ENCODE data around the gene SMURF1. TPM values are rescaled to one million over a fixed set of nuclear protein-coding genes. Genes with fewer than 3 reads are reported as not detected.

Gene SMURF1
- total RNA-seq (2014; rRNA removed; shearing (Covaris generic)), result 27.5 and 33.5 TPM in 2 replicates

DNA sequence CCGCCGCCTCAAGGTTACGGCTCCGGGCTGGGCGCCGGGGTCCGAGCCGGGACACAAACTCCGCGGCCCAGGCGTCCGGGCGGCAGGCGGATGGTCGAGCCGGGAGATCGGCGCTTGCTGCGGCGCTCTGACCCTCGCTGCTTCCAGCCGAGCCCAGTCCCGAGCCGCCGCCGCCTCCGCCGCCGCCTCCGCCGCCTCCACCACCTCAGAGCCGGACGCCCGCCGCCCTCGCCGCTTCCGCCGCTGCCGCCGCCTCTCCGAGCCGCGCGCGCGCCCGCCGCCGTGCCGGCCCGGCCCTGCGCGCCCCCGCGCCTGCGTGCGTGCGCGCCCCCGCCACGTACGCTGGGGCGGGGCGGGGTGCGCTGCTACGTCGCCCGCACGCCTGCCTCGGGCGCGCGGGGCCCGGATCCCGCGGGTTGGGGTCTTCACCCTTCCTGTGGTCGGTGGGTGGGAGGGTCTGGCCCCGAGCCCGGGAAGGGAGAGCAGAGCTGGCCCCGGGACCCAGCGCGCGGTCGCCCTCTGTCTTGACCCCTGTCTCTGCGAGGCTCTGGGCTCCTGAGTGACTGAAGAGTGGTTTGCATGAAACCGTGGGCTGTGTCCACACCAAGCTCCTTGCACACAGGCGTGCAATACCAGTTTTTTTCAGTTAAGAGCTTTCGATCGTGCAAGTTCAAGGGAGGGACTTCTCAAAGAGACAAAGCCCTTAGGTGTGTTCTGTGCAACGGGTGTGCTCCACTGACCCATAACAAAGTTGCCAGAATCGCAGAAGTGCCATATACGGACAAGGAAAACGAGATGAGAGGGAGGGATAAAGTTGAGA is at the start of gene SMURF1:
TSS of gene SMURF1 (minus strand) at position 256 of the 820 bp plus-strand sequence. CDS start 328 bp downstream, outside the sequence.
- peak; percentile 64 for DNase-seq (ENCODE audit: low spot score)

DNA sequence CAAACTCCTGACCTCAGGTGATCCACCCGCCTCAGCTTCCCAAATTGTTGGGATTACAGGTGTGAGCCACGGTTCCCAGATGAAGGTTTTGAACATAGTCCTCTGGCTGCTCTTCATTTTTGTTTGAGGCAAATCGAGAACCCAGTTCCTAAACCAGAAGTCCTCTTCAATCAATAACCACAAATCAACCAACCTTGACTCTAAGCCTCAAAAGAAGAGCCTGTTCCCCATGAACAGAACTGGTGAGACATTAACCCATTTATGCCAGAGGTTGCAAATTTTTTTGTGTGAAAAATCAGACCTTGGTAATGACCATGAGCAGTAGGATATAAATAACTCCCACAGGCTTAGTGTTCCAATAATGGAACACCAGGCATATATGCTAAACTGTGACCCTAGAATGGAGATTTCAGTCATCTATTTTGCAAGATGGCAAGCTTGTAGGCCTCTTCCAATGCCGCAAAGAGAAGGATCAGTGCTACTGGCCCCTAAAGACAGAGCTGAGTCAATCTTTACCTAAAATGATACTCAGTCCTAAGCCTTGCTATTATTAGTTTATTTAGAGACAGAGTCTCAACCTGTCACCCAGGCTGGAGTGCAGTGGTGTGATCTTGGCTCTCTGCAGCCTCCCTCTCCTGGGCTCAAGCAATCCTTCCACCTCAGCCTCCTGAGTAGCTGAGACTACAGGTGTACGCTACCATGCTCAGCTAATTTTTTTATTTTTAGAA is 48.1 kb upstream of the SMURF1 start:
- no peak for DNase-seq (ENCODE audit: low spot score)

DNA sequence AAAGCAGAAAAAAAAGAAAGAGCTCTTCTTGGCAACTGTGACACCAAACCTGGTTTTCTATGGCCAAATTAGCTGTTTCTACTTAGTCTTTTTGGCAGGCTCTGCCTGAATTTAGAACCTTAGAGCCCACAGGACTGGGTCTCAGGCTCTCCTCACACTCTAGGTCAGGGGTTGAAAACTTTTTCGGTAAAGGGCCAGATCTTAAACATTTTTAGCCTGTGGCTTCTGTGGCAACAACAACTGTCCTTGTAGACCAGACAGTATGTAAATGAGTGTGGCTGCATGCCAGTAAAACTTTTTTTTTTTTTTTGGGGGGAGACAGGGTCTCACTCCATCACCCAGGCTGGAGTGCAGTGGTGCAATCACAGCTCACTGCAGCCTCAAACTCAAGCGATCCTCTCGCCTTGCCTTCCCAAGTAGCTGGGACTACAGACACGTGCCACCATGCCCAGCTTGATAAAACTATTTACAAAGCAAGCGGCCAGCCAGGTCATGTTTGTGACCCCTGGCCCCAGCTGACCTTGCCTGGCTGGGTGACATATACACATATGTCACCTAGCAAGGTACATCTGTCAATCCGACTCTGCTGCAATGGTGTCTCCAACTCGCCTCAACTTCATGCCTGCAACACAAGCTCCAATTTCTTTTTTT is 46.6 kb upstream of the SMURF1 start:
- DNase-seq (ENCODE audit: low spot score), result no peak

DNA sequence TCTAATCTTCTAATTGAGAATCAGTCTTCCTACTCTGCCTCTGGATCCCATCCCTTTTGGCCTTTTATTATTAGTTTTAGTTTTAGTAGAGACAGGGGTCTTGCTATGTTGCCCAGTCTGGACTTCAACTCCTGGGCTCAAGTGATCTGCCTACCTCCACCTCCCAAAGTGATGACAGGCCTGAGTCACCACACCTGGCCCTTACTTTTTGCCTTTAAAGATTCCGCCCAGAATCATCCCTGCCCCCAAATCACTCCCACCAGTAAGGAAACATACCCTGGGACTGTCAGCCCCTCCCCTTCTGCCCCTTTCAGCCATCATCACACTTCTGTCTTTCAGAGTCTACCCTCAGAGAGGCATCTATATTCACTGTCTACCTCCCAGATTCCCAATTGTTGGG is 45.3 kb upstream of the SMURF1 start:
- no peak for DNase-seq (ENCODE audit: low spot score)

DNA sequence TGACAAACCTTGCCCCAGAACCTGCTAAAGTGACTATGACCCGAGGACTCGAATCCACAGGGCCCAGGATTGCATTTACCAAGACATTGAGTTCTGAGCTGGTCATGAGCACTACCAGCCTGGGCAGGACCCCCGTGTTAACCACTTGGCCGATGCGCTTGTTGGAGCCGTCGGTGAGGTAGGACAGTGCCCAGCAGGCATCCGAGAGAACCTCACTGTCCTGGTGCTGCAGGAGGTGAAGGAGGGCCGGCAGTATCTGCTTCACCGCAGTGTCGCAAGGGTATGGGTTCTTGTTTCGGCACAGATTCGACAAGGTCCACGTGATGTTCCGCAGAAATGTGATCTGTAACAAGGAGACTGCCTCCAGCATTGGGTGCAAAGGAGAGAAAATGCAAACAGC is 44.3 kb upstream of the SMURF1 start:
- no peak for DNase-seq (ENCODE audit: low spot score)

DNA sequence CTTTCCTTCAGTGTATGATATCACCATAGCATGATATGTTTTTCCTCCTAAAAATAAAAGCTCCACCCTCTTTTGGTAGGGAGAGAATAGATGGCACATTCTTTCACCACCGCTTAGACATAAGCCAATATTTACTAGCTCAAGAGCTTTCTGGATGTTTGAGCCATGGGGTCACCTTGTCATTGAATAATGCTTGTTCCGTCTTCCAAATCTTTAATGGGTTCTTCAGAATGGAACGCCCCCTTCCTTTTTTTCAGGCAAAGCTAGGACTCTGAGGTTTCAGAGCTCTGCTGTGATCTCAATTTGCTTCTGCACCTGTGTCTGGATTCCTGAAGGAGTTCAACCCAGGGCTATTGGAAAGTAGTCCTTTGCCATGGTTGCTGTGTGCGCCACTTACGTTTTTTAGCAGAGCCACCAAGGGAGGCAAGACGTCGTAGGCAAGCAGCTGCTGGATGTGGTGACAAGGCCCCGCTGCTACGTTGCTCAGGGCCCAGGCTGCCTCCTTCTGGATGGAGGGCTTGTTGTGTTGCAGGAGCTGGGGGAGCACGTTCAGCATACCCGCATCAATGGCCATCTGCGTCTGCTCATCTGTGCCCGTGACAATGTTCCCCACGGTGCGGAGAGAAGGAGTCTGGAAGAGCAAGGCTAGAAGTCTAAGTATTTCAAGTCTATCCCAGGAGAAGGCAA is 40.8 kb upstream of the SMURF1 start:
- no peak for DNase-seq (ENCODE audit: low spot score)

DNA sequence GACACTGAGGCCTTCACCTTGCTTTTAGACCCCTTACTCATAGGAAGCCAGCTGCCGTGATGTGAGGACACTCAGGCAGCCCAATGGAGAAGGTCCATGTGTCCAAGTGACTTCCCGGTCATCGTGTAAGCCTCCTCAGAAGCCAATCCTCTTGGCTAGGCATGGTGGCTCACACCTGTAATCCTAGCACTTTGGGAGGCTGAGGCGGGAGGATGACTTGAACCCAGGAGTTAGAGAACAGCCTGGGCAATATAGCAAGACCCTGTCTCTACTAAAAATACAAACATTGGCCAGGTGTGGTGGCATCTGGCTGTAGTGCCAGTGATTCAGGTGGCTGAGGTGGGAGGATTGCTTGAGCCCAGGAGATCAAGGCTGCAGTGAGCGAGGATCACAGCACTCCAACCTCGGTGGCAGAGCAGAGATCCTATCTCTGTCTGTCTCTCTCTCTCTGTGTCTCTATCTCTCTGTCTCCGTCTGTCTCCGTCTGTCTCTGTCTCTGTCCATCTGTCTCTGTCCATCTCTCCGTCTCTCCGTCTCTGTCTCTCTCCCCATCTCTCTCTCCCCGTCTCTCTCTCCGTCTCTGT is 36.3 kb upstream of the SMURF1 start:
- DNase-seq (ENCODE audit: low spot score), result no peak

DNA sequence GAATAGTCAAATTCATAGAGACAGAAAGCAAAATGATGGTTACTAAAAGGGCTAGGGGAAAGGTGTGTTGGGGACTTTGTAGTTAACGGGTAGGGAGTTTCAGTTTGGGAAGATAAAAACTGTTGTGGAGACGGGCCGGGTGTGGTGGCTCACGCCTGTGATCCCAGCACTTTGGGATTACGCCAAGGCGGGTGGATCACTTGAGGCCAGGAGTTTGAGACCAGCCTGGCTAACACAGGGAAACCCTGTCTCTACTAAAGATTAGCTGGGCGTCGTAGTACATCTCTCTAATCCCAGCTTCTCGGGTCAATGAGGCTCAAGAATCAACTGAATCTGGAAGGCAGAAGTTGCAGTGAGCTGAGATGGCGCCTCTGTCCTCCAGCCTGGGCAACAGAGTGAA is 33.3 kb upstream of the SMURF1 start:
- DNase-seq (ENCODE audit: low spot score), result no peak

DNA sequence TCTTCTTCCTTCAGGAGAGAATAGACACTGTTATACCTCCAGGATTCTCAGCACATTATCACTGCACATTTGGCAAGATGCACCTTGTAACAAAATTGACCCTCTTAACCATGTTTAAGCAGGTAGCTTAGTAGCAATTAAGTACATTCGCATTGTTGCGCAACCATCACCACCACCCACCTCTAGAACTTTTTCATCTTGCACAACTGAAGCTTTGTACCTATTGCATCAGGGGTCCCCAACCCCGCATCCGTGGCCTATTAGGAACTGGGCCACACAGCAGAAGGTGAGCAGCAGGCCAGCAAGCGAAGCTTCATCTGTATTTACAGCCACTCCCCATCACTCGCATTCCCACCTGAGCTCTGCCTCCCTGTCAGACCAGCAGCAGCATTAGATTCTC is 29.9 kb upstream of the SMURF1 start:
- no peak for DNase-seq (ENCODE audit: low spot score)

DNA sequence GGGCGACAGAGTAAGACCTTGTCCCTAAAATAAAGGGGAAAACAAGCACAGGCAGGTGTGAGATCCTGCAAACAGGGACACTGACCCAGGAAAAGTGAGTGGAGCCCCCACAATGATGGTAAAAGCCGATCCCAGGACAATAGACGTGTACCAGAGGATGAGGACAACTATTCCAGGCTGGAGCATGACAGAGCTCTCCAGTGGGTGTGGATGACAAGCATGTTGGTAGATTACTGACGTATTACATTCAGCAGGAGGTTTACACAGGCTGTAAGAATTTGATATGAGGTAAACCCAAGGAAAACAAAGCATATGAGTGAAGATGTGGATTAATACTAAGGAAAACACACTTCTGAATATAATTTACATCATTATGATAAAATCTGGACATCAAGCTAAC is 27.8 kb upstream of the SMURF1 start:
- no peak for DNase-seq (ENCODE audit: low spot score)

DNA sequence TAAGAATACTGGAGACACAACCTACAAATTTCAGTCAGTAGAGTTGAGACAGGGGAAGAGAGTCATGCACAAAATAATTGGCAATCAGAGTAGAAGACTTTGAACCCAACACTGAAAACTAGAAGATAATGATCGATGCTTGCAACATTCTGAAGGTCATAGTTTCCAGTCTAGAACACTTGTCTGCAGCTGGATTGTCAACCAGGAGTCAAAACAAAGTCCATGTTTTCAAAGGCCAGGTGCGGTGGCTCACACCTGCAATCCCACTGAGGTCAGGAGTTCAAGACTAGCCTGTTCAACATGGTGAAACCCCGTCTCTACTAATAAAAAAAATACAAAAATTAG is 26.8 kb upstream of the SMURF1 start:
- no peak for DNase-seq (ENCODE audit: low spot score)

DNA sequence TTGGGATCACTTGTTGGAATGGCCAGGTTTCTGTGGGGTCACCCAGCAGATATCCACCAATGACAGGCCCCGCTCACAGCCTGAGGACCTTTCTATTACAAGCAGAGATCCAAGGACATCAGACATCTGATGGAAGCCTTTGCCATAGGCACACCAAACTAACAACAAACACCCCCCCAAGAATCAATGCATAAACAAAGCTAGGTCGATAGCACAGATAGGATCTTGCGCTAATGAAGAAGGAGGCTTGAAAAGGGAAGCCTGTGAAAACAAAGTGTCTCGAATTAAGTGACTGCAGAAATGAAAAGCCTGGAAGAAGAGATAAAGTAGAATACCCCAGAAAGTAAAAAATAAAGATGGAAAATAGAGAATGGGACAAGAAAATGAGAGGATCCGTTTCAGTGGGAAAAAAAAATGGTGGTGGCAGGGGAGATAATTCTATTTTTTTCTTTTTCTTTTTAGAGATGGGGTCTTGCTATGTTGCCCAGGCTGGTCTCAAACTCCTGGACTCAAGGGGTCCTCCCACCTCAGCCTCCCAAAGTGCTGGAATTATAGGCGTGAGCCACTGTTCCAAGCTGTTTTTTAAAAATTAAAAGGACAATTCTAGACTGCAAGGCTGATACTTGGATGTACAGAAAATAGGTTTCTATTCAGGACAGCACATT is 26.3 kb upstream of the SMURF1 start:
- DNase-seq (ENCODE audit: low spot score), result no peak

DNA sequence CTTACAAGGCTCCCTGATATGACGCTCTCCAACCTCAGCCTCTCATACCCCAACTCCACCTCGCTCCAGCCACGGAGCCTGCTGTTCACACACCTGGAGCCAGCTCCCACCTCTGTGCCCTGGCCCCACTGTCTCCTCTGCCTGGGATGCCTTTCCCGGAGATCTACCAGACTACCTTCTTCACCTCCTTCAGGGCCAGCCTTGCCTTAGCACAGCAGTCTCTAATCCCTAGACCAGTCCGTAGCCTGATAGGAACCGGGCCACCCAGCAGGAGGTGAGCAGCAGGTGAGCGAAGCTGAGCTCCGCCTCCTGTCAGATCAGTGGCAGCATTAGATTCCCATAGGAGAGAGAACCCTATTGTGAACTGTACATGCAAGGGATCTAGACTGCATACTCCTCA is 23.2 kb upstream of the SMURF1 start:
- no peak for DNase-seq (ENCODE audit: low spot score)

DNA sequence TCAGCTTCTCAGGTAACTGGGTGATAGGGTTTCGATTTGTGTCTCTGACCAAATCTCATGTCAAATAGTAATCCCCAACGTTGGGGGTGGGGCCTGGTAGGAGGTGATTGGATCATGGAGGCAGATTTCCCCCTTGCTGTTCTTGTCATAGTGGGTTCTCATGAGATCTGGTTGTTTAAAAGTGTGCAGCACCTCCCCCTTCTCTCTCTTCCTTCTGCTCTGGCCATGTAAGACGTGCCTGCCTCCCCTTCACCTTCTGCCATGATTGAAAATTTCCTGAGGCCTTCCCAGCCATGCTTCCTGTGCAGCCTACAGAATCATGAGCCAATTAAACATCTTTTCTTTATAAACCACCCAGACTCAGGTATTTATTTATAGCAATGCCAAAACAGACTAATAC is 21.9 kb upstream of the SMURF1 start:
- DNase-seq (ENCODE audit: low spot score), result no peak

DNA sequence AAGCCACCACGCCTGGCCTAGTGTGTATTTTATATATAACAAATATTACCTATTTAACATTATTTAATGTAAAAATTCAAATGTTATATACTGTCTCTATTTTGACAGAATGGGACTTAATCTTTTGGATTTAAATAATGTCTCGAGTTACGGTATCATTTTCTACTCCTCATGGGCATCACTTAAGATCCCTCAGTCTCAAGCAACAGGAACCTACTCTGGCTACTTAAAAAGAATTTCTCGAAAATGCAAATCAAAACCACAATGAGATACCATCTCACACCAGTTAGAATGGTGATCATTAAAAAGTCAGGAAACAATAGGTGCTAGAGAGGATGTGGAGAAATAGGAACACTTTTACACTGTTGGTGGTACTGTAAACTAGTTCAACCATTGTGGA is 19.8 kb upstream of the SMURF1 start:
- peak; percentile 28 for DNase-seq (ENCODE audit: low spot score)

DNA sequence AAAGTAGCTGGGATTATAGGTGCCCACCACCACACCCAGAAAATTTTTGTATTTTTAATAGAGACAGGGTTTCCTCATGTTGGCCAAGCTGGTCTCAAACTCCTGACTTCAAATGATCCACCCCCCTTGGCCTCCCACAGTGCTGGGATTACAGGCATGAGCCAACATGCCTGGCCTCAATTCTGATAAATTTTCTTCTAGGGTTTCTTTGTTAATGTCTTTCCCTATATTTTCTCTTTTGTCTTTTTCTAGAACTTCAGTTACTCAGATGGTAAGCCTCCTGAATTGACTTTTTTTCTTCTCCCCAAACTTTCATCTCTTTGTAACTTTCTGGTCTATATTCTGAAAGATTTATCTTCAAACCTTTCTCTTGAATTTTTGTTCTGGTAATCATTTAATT is 12.7 kb upstream of the SMURF1 start:
- no peak for DNase-seq (ENCODE audit: low spot score)

DNA sequence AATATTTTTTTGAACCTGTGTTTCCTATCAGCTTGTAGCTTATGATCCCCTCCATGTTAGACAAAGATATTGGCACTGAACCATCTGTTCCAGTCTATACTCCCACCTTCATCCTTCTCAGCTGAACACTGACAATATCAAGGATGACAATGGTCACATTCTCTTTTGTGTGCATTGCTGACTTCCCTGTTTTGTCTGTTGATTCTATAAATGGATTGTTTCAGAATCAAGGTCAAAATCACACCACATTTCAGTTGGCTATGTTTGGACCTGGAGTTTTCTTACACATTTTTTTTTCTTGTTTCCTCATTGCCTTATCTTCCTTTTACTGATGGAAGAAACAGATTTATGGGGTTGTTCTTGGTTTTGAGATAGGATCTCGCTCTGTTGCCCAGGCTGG is 11.3 kb upstream of the SMURF1 start:
- DNase-seq (ENCODE audit: low spot score), result no peak

DNA sequence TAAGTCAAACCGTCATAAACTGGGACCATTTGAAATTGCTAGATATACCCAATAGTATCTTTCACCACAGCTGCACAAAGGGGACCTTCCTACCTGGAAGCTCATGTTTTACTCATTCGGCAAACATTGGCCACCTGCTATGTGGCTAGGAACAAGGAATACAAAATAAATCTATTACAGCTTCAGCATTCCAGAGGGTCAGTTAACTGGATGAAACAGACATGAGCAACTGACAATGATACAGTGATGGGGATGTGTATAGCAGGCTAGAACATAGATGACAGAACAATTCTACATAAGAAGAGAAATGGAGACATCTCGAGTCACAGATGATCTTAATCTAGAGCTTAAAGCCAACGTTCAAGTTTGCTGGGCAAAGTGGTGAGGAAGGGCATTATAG is 3.1 kb upstream of the SMURF1 start:
- no peak for DNase-seq (ENCODE audit: low spot score)

DNA sequence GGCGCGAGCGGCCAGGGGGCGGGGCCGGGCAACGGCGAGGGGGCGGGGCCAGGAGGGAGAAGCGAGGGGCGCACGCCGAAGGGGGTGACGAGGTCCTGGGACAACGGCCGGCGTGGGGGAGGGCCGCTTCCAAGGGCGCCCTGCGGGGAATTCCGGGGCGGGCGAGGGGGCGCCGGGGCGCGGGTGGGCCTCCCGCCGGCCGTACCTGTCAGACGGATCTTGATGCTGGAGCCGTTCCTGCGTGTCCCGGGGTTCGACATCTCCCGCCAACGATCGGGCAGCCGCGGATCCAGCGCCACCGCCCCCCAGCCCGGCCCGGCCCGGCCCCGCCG is 421 bp downstream of the SMURF1 start:
- no peak for DNase-seq (ENCODE audit: low spot score)

DNA sequence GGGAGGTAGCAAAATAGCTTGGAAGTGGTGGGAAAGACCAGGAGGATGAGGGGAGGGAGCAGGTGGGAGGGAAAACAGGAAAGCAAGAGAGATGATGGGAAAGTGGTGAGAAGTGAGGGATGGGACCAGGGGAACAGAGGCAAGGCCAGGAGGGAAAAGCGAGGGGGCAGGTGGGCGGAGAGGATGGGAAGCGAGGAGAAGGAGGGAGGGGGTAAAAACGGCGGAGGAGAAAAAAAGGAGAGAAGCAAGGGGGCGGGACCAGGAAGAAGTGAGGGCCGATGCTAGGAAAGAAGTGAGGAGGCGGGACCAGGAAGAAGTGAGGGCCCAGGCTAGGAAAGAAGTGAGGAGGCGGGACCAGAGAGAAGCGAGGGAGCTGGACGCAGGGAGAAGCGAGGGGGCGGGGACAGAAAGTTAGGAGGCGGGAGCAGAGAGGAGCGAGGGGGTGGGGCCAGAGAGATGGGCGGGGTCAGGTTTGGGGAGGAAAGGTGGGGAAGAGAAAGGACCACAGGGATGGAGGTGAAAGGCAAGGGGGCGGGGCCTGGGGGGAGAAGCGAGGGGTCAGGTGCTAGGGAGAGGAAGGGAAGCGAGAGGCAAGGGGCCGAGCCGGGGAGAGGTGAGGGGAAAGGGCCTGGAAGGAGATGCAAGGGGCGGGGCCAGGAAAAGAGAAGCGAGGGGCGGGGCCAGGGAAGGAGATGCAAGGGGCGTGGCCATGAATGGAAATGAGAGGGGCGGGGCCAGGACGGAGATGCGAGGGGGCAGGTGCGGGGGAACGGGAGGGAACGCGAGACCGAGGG is 984 bp downstream of the SMURF1 start:
- peak; percentile 100 for DNase-seq (ENCODE audit: low spot score)

Measured in HT-29 (cell line).